Loucy (cell line): ENCODE results near the gene SLC22A23.

Experiments
- CTCF ChIP-seq: fragments of 200-600 bp; sonication (generic); conservative IDR thresholded peaks from 2 replicates; pipeline ENCODE4 v1.5.1; 2014; ENCODE audit warnings: mild to moderate bottlenecking, antibody characterized with exemption, low read length
- EZH2phosphoT487 ChIP-seq: fragments of 200-600 bp; IDR thresholded peaks from 2 replicates; pipeline ENCODE4 v1.6.1; 2018; ENCODE audit warnings: antibody characterized with exemption, mild to moderate bottlenecking, moderate library complexity, borderline replicate concordance

DNA sequence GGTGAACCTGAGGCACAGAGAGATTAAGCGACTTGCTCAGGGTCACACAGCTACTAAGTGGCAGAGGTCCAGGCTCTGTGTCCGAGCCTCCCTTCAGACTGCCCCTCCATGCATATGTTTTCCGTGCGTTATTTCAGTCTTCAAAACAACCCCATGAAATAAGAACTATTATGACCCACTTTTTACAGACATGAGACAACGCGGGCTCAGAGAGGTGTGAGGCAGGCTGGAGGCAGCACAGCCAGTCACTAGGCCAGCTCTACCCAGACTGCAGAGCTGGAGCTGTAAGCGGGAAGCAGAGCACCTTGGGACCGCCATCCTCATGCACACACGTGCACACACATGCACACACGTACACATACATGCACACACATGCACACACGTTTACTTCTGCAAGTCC is 135.8 kb downstream of the SLC22A23 start:
- TF ChIP-seq CTCF (no peak), EZH2phosphoT487 (no peak)
